ENCODE measurements around the gene UBE2E1.

UBE2E1 gene

DNA sequence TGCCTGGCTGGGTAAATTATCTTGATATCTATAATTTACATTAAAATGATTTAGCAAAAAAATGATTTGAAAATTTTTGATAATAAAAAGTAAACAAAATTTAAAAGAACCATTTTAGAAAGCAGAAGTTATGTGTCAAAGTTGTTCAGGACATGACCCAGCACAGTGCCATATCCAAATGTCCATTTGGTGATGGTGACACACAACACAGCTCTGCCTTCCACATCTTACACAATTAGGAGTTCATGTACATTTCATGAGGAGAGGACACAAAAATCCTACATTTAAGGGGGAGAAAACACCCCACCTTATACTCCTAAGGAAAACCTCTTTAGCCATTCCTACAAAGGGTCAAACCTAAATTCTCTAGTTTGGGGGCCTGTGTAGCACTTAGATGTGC lies 10.7 kb upstream of the UBE2E1 start:
- no peak for DNase-seq (ENCODE audit: low read depth in 2 of 2)

DNA sequence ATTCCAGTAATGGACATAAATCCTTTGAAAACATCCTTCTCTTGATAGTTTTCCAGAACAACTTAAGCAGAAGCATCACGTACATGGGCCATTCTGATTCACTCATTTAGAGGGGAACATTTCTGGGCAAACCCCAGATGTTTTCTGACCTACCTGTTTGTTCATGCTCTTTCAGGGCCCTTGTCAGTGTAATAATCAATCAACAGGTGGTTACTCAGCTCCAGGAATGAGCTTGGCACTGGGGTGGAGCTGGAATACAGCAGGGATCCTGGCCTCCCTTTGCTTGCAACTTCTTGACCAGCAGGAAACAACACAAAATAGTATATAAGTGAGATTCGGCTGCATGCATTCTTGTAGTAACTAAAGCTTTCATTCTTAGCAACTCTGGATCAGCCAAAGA lies 9.2 kb upstream of the UBE2E1 start:
- no peak for DNase-seq (ENCODE audit: low read depth in 2 of 2)

GRCh38 chr3:23797491-23797890 lies 8.3 kb upstream of the UBE2E1 start:
- no peak for DNase-seq (ENCODE audit: low read depth in 2 of 2)

DNA sequence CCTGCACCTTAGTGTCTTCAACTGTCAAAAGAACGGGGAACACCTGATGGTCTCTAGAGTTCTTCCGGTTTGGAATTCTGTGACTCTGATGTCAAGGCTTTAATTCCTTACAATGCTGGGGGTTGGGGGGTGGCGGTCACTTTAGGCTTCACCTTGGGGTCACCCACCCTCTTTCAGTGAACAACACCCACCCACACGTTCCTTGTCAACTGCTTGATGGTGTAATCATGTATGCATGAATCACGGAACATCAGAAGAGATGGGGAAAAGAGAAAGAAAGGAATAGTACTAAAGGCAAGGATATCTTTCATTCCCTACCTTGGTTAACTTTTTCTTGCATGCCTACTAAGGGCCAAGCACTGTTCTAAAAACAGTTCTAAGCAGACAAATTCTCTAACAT lies 7.3 kb upstream of the UBE2E1 start:
- DNase-seq (ENCODE audit: low read depth in 2 of 2): no peak

GRCh38 chr3:23798876-23799275 lies 6.9 kb upstream of the UBE2E1 start:
- no peak for DNase-seq (ENCODE audit: low read depth in 2 of 2)

- DNase-seq (ENCODE audit: low read depth in 2 of 2): no peak
Measured at GRCh38 chr3:23800731-23801130, 5.0 kb upstream of the UBE2E1 start.

DNA sequence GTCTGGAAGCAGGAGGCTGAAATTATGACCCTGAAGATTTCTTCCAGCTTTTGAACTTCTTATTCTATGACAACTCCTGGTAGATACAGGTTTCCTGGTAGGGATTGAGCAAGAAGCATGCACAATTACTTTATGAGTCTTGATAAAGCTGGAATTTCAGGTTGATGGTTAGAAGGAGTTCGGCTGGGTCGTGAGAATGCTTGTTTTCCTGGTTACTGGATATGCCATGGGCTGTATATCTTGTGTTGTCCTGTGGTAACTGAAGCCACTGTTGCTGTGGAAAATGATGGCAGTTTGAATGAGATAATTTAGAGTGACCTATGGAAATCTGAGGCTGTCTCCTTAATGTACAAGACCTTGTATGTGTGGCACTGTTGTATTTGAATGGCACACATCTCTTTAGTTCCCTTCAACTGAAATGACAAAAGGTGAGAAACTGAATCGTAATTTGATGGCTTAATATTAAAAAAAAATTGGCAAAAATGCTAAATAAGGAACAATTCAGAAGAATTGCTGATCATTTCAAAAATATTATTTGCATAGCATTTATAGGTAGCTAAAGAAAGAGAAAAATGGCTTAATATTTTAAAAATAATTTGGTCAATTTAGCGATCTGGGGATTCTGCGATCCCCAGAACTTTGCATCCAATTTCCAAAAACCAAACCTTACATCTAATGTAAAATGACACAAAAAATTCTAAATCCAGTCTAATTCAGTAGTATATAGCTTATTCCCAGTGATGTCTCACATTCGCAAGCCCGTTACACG lies 1.1 kb upstream of the UBE2E1 start:
- no peak for DNase-seq (ENCODE audit: low read depth in 2 of 2)

DNA sequence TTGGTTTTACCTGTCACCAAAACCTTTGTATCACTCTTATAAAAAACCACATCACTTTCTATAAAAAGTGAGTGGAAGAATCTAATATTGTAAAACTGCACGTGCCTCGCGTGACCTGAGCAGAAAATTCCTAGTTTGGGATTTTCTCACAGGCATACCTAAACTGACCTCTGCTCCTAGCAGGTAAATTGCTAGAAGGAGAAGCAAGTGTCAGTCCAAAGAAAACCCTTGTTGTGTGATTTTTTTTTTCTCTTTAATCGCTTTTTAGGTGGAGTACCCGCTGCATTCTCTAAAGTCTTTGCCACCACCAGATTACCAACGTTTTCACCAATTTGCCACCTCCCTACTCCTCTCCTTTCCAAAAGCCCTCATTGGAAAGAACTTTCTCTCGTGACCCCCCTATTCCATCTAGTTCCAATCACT lies 534 bp upstream of the UBE2E1 start:
- DNase-seq (ENCODE audit: low read depth in 2 of 2): no peak

DNA sequence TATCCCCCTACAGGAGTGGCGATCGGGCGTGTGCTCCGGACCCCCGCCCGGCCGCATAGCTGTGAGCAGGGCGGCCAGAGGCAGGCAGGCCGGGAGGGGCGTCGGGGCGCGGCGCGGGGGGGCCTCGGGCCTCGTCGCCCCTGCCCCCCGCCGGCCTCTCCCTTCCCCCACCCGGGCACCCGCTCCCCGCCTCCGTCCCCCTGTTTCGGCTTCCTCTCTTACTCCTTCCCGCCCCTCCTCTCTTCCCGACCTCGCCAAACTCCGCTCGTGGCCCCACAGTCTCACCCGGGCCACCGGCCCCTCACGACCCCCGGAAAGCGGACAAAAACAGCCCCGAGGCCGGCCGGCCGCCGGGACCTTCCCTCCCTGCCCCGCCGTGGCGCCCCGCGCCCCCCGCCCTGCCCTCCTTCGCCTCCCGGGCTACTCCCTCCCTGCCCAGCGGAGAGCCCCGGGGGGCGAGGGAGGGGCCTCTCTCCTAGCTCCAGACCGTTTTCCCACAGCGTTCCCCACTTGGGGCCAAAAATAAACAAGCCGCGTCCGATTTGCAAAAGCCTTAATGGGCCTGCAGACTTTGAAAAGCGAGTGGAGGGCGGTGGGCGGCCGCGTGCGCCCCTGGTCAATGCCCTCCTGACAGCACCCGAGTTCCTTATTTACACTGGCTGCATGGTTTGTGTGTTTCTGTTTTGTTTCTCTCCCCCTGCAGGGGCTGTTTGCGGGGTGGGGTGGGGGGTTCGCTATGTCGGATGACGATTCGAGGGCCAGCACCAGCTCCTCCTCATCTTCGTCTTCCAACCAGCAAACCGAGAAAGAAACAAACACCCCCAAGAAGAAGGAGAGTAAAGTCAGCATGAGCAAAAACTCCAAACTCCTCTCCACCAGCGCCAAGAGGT lies 1.0 kb downstream of the UBE2E1 start:
- no peak for DNase-seq (ENCODE audit: low read depth in 2 of 2)

DNA sequence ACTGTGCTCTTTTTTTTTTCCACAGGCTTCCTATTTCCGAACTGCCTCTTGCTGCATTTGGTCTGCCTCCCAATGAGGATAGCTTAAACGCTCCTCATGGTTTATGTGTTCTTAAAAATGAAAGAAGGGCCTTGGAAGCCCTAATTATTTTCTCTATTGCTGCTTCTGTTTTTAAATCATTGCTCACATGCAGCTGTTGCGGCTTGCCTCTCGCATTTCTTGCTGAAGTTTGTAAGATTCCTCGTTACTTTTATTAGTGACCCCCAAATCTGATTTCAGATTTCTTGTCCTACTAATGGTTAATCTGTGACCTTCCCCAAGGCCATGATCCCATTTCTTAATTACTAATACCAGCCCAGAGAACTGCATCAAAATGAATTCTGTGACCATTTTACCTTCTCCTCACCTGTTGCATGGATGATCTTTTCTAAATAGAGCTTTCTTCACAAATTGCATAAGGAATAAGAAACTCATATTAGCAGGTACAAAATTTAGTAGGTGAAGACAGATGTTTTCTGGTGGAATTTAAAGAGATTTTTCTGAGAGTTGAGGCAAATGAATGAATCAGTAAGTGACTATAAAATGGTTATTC lies 1.8 kb downstream of the UBE2E1 start:
- DNase-seq (ENCODE audit: low read depth in 2 of 2): no peak

DNA sequence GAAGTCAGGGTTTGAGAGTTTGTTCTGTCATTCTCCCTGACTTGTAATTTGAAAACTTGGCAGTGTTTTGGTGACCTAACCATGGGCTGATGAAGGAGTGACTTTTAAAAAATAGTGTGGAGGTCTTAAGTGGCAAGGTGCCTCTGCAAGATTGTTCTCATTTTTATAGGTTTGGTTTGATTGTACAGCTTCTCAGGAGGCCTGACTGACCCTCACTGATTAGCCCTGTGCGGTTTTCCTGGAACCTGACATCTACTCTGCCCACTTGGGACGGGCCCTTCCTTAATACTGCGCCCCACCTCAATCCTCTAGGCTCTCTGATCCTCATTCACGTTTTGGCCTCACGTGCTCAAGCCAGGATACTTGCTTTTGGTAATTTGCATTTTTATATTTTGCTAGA lies 2.8 kb downstream of the UBE2E1 start:
- no peak for DNase-seq (ENCODE audit: low read depth in 2 of 2)

- DNase-seq (ENCODE audit: low read depth in 2 of 2): no peak
Measured at GRCh38 chr3:23809294-23809693, 3.5 kb downstream of the UBE2E1 start.

DNA sequence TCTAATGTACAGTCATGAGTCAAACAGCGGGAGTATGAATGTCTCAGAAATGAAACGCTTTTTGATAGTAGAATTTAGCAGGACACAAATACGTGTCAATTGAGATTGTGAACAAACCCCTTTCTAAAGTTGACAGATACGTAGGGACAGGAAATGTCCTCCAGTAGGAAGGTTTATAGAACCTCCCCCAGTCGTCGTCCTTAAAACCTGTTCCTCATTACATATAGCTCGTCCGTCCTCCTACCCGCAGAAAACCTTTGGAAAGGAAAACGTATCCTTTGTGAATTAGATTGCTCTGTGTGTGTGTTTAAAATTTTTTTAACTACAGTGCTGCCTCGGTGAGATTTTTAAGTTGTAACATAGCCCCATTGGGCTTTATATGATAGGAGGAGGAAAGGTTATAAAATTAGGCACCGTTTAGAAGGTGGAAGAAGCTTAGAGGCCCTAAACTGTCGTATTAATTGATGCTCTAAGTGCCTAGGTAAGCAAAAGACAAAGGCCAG lies 4.1 kb downstream of the UBE2E1 start:
- no peak for DNase-seq (ENCODE audit: low read depth in 2 of 2)

DNA sequence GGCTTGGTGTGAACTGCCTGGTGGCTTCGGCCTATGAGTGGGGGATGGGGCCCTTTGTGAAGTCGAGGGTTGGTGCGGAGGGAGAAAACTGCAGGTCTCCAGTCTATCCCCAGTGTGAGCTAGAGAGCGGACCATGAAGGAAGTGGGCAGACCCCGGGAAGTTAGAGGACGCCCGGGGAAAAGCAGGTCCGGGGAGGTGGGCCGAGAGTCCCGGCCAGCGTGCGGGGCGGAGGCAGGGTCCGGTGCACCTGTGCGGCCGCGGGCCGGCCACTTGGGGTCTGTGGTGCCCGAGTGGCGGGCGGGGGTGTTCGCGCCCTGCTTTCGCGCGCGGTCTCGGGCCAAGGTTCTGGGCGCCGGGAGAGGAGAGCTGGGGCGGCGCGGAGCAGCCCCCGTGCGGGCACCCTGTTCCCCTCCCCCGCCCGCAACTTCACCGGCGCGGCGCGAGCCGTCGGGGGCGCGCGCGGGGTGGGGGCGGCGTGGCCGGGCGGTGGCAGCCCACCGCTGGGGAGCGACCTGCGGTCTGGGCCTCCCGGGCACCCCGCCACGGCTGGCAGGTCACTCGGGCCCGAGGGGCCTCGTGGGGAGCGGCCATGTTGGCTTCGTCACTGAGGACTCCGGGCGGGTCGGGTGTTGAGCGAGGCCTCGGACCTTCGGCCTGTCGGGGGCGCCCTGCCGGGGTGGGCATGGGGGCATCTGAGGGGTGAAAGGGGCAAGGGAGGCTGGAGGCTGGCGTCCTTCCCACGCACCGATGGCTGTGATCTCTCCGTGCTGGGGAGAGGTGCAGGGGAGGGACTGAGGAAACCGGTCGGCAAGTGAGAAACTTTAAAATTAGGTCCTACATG lies 4.8 kb downstream of the UBE2E1 start:
- no peak for DNase-seq (ENCODE audit: low read depth in 2 of 2)

- DNase-seq (ENCODE audit: low read depth in 2 of 2): no peak
Measured at GRCh38 chr3:23811185-23811527, 5.4 kb downstream of the UBE2E1 start.

DNA sequence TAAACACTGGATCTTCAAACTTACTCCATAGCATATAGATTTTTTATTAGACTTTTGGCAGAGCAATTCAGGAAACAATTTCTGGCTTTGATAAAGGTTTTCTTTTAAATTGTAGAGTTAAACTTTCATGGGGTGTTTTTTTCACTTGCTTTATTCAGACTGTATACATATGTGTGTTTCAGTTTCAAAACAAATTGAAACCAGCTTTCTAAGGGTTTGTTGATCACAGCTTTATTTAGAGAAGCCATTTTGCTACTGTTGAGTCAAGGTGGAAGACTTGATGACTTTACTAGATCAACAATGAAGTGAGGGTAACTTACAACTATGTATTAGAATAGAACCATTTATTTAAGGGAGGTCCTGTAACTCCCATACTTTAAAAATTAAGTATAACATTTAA lies 6.2 kb downstream of the UBE2E1 start:
- no peak for DNase-seq (ENCODE audit: low read depth in 2 of 2)

- no peak for DNase-seq (ENCODE audit: low read depth in 2 of 2)
Measured at GRCh38 chr3:23815879-23816278, 10.1 kb downstream of the UBE2E1 start.

GRCh38 chr3:23816721-23817120 lies 11.0 kb downstream of the UBE2E1 start:
- no peak for DNase-seq (ENCODE audit: low read depth in 2 of 2)

DNA sequence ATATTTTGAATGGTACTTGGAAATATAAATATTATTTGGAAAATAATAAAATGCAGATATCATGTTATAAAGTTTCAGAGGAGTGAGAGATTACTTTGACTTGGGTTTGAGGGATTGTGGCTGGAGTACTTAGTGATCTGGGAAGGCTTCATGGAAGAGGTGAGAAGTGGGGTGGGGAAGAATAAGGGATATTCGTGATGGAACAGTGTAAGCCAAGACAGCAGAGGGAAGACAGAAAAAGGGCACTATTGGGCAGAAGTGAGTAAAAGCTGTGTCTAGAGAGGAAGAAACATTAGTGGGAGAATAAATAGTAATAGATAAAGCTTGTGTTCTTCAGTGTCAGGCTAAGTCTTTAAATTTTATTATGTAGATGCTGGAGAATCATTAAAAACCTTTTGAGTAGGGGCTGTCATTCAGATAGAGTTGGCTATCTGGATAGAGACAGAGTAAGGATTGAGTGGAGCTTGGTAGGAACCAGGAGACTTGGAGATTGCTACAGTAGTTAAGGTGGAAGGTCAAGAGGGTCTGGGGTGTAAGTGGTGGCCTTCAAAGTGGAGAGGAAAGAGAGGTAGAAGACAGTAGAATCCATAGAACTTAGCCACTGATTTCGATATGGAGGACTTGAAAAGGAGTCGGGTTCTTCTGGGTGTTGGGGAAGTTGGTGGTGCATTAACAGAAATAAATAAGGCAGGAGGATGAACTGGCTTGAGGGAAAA lies 11.9 kb downstream of the UBE2E1 start:
- DNase-seq (ENCODE audit: low read depth in 2 of 2): no peak

DNA sequence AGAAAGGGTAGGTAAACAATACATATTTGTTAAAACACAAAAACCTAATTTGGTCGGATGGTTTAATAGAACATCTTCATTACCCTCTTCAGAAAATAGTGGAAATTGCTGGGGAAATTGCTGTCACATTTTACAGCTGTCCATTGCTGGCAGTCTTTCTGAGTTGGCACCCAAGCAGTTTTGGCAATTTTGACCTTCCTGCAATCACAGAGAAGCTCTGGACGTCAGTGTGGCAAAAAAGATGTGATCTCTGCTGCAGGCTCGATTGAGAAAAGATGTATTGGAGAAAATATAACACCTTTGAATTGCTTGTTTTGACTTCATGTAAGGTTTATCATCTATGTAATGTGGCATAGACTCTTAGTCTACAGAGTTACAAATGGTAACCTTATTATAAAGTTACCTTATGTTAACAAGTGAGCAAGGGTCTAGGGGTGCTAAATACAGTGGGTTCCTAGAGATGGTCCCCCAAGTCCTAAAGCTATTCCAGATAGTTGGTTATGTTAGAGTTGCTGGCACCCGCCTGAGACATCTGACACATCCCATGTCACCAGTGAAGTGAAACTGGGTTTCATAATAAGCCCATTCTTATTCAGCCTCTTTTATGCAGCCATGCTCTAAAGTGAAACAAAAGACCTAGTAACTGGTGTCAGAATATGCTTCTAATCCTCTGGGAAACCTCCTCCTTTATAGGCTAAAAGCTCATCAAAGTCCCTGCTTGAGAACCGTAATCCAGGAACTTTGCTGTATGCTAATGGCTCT lies 14.0 kb downstream of the UBE2E1 start:
- DNase-seq (ENCODE audit: low read depth in 2 of 2): no peak

All from stimulated activated CD8-positive, alpha-beta memory T cell treated with anti-CD3 and anti-CD28 coated beads, Interleukin-2, amount 100 ng/mL, for 48 hours (primary cell).